ENCODE measurements around the gene MAP3K13. TPM values are rescaled to one million over a fixed set of nuclear protein-coding genes. Genes with fewer than 3 reads are reported as not detected.

MAP3K13 gene
- total RNA-seq: 10 to 100 TPM; 12.8 to 44.9 (median 19.6) TPM

- H3K27me3 ChIP-seq: no peaks in the 10 kb centered on the region
- H3K36me3 ChIP-seq: no peaks in the 10 kb centered on the region
- under 1% methylated on average over 15 of the region's 17 CpGs for WGBS
- TF ChIP-seq POLR2AphosphoS5 (IDR thresholded peaks at IDR 0.05) (peak; percentile 16 to 45), CTCF (IDR thresholded peaks at IDR 0.05) (no peak), EP300 (IDR thresholded peaks at IDR 0.05) (no peak), POLR2A (IDR thresholded peaks at IDR 0.05; ENCODE audit: low read depth) (no peak)
- peak within 1 kb of the TSS; percentile 60 to 67 (median 65) for H3K4me3 ChIP-seq
- peak within 1 kb of the TSS; percentile 65 to 77 (median 75) for H3K27ac ChIP-seq (replicated peaks in 1 of 4)
- H3K4me1 ChIP-seq: peaks cover 3 to 18% (median 11%) of the 10 kb centered on the region in 4 donors
- no peaks in the 10 kb centered on the region for H3K9me3 ChIP-seq
- intact Hi-C loops (cut with DNase I): no loop called here
- no peak for DNase-seq (ENCODE audit: extremely low spot score)
Observed at GRCh38 chr3:185362850-185363661, at the start of gene MAP3K13. Gene MAP3K13 (plus strand): TSS chr3:185363136. CDS start chr3:185428582, 65,446 bp downstream.

GRCh38 chr3:185313693-185314246 is 49.2 kb upstream of the MAP3K13 start:
- Histone ChIP-seq H3K27ac (replicated peaks in 1 of 4) (no peak overlapping the region), H3K9me3 (peaks cover 0 to 7% (median 0%) of the 10 kb centered on the region in 4 donors), H3K27me3 (no peaks in the 10 kb centered on the region), H3K4me1 (peaks cover 0 to 15% (median 9%) of the 10 kb centered on the region in 4 donors), H3K36me3 (peaks cover 0 to 3% (median 1%) of the 10 kb centered on the region in 4 donors), H3K4me3 (no peak overlapping the region)
- TF ChIP-seq POLR2AphosphoS5 (IDR thresholded peaks at IDR 0.05): no peak
- no peak for TF ChIP-seq EP300 (IDR thresholded peaks at IDR 0.05)
- TF ChIP-seq CTCF (IDR thresholded peaks at IDR 0.05): no peak
- no peak for TF ChIP-seq POLR2A (IDR thresholded peaks at IDR 0.05; ENCODE audit: low read depth)
- intact Hi-C loops (cut with DNase I): no loop called here
- WGBS: 93% methylated on average over 3 of the region's 3 CpGs
- no peak for DNase-seq (ENCODE audit: extremely low spot score)

GRCh38 chr3:185316740-185317412 is 46.1 kb upstream of the MAP3K13 start:
- intact Hi-C loops (cut with DNase I): no loop called here
- WGBS: 65% methylated on average over 6 of the region's 6 CpGs

GRCh38 chr3:185317674-185318073 is 45.3 kb upstream of the MAP3K13 start:
- H3K36me3 ChIP-seq: no peaks in the 10 kb centered on the region
- no peak for TF ChIP-seq EP300 (IDR thresholded peaks at IDR 0.05)
- TF ChIP-seq CTCF (IDR thresholded peaks at IDR 0.05): no peak
- TF ChIP-seq POLR2A (IDR thresholded peaks at IDR 0.05; ENCODE audit: low read depth): no peak
- no peak for TF ChIP-seq POLR2AphosphoS5 (IDR thresholded peaks at IDR 0.05)
- H3K4me1 ChIP-seq: peaks cover 0 to 19% (median 18%) of the 10 kb centered on the region in 4 donors
- H3K4me3 ChIP-seq: no peak overlapping the region
- peak overlapping the region in 3 of 4 donors; percentile 11 to 53 (median 11) for H3K27ac ChIP-seq (replicated peaks in 1 of 4)
- no peaks in the 10 kb centered on the region for H3K27me3 ChIP-seq
- 52% methylated on average over 3 of the region's 3 CpGs for WGBS
- no peak for DNase-seq (ENCODE audit: extremely low spot score)
- intact Hi-C loops (cut with DNase I): no loop called here
- no peaks in the 10 kb centered on the region for H3K9me3 ChIP-seq

More at GRCh38 chr3:185316740-185317412, 46.1 kb upstream of the MAP3K13 start:
- Histone ChIP-seq H3K27me3 (no peaks in the 10 kb centered on the region), H3K4me1 (peaks cover 0 to 15% (median 10%) of the 10 kb centered on the region in 4 donors), H3K9me3 (no peaks in the 10 kb centered on the region), H3K27ac (replicated peaks in 1 of 4) (peak overlapping the region; percentile 11 to 53 (median 12)), H3K36me3 (no peaks in the 10 kb centered on the region), H3K4me3 (peak overlapping the region in 1 of 4 donors; percentile 4)
- TF ChIP-seq POLR2AphosphoS5 (IDR thresholded peaks at IDR 0.05) (no peak), CTCF (IDR thresholded peaks at IDR 0.05) (no peak), POLR2A (IDR thresholded peaks at IDR 0.05; ENCODE audit: low read depth) (no peak), EP300 (IDR thresholded peaks at IDR 0.05) (no peak)
- no peak for DNase-seq (ENCODE audit: extremely low spot score)

All from esophagus muscularis mucosa (tissue), 4 donors.